Pulmonary artery endothelial cell (primary cell): ENCODE results near the gene VSNL1. TPM values are rescaled to one million over a fixed set of nuclear protein-coding genes. Genes with fewer than 3 reads are reported as not detected.
"Not testable (repeated sequence)": the region's sequence is repeated elsewhere in the genome, so short reads cannot be mapped to it uniquely, and the experiment has no call there.

Experiments
- DNase-seq: peaks from one replicate; pipeline ENCODE4 v3.0.0-alpha.2; 2011; ENCODE audit warnings: low read depth, low spot score
- total RNA-seq: library from RNA; depleted of rRNA; stranded (reverse); fragments of >200 nt; gene quantifications from 2 replicates; pipeline ENCODE4 v1.2.3, GENCODE V29; 2014

The VSNL1 gene
- total RNA-seq, 1 donor from 2014 or later, result not detected

- no peak for DNase-seq
Measured at GRCh38 chr2:17541531-17541950, 1.0 kb downstream of the VSNL1 start.

- DNase-seq, result no peak
Measured at GRCh38 chr2:17542471-17542870, 2.0 kb downstream of the VSNL1 start.

GRCh38 chr2:17543131-17543660, 2.7 kb downstream of the VSNL1 start:
- no peak for DNase-seq

DNA sequence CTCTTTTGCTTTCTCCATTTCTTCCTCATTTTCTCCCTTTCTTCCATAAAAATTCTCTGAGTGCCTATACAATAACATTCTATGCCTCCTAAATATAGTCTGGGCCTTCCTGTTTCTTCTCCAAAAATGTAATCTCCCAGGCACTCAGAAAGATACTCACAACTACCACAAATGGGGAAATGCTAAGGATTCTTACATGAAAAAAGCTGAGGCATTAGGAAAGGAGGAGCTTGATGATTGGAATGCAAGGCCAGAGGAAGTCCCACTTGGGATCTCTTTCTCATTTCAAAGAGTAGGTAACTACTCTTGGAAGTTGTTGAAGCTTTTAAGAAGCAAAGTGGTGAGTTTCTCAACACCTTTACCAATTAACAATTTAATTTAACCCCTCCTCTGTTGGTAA, 3.4 kb downstream of the VSNL1 start:
- no peak for DNase-seq

DNA sequence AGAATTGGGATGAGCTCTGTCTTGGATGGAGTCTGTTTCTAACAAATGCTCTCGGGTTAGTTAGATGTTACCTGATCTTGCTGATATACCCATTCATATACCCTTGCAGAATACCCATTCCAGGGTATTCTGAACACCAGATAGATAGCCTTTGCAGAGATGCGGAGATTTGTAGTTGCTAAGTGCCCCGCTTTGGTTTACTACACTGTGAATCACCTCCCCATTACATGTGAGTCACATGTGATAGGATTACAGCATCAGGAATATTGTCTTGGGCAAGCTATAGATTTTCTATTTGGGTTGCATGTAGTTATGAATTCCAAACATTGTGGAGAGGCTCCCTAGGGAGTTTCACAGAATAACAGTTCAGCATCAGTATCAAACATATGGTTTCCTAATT, 3.8 kb downstream of the VSNL1 start:
- DNase-seq, result no peak

DNA sequence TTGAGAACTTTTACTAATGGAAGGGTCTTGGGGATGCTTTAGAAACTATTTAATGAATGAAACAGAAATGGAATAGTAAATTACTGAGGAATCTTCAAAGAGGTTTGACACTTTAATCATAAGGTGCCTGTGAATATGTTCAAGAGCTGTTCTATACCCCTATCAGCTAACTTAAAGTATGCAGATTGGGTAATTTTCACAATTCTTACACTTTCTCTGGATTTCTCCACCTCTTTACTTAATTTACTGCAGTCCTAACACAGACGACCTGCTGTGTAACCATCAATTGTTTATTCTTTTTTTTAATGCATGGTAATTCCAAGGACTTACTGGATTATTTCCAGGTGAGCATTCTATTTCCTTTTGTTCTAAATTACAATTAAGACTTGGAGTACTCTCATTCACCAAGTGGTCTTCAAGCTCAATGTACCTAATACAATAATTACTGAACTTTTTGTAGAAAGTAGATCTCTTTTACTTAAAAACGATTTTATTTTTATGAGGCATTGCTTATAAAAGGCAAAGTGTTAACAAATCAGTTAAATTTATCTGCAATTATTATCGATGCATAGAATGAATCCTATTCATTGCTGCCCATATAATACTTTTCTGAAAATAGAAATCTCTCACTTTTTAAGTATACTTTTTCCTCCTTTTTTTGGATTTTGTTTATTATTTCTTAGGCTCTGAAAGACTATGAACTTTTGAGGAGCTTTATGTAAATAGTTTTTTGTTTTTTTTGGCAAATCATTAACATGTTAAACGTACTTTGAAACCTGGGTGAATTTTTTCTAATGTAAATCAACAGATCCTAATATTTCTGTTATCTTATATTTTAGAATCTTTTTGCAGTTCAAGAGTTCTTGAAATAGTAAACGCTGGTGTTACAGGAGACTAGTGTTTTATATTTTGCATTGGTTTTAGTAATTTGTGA, 5.5 kb downstream of the VSNL1 start:
- no peak for DNase-seq

GRCh38 chr2:17547237-17547636, 6.7 kb downstream of the VSNL1 start:
- no peak for DNase-seq

- no peak for DNase-seq
Measured at GRCh38 chr2:17547737-17548136, 7.2 kb downstream of the VSNL1 start.

DNA sequence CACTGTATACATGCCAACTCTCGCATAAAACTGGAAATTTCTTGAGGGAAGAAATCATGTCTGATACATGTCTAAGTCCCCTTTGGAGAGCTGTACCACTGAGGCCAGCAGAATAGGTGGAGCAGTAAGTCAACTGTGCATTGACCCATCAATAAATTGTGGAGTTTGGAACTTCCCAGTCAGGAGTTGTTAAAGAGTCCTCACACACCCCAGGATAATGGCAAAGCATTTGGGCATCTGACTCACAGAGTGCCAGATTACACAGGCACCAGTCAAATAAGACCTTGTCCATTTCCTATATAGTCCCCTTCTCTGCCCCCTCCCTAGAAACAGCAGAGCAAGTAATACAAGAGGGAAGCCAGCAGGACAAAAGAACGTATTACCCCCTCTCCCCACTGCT, 10.4 kb downstream of the VSNL1 start:
- no peak for DNase-seq

- DNase-seq, result no peak
Measured at GRCh38 chr2:17555150-17555549, 14.7 kb downstream of the VSNL1 start.

- DNase-seq, result no peak
Measured at GRCh38 chr2:17557596-17557995, 17.1 kb downstream of the VSNL1 start.

DNA sequence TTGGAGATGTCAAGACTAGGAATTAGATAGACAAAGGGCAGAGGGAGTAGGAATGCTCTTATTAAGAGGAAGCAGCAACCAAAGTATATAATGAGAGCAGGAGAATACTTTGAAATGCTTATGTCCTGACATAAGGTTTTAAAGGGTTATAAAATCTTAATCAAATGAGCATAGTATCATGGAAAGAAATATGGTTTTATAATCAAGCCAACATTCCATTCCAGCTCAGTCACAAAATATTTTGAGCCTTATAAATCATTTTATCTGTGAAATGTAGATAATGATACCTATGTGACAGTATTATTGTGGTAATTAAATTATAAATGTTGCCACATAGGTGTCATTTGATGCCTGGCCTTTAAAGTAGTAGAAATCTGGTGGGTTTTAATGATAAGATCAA, 17.6 kb downstream of the VSNL1 start:
- DNase-seq, result no peak

- no peak for DNase-seq
Measured at GRCh38 chr2:17558878-17559277, 18.4 kb downstream of the VSNL1 start.

- DNase-seq, result not testable (repeated sequence)
Measured at GRCh38 chr2:17565726-17566125, 25.2 kb downstream of the VSNL1 start.

- no peak for DNase-seq
Measured at GRCh38 chr2:17571681-17572080, 31.2 kb downstream of the VSNL1 start.

GRCh38 chr2:17573085-17573803, 32.7 kb downstream of the VSNL1 start:
- no peak for DNase-seq

- no peak for DNase-seq
Measured at GRCh38 chr2:17573804-17574175, 33.3 kb downstream of the VSNL1 start.

- DNase-seq, result no peak
Measured at GRCh38 chr2:17574406-17575073, 34.0 kb downstream of the VSNL1 start.

- DNase-seq, result no peak
Measured at GRCh38 chr2:17576802-17577201, 36.3 kb downstream of the VSNL1 start.

- no peak for DNase-seq
Measured at GRCh38 chr2:17578466-17578928, 38.0 kb downstream of the VSNL1 start.

GRCh38 chr2:17579605-17580318, 39.3 kb downstream of the VSNL1 start:
- DNase-seq, result no peak
